H1 (cell line): ENCODE results near the gene TAT. TPM values are rescaled to one million over a fixed set of nuclear protein-coding genes. Genes with fewer than 3 reads are reported as not detected.

Experiments used
- CTCF ChIA-PET: fragments of 300-600 bp; sonication (Branson Sonifier 250); formaldehyde crosslinking; loops from one replicate; lab custom pipeline; 2021; ENCODE audit not compliant: partially characterized antibody; lab: Charles Lee
- POLR2A ChIA-PET: fragments of 300-600 bp; sonication (Branson Sonifier 250); formaldehyde crosslinking; loops from one replicate; lab custom pipeline; 2021; ENCODE audit warnings: inconsistent platforms; ENCODE audit not compliant: partially characterized antibody; lab: Charles Lee
- DNase-seq, 2 experiments: peaks; one replicate each; pipeline versions ENCODE4 v3.0.0 to v3.0.0-alpha.2; 2010 to 2022; ENCODE audit warnings: low spot score in 2 of 2, low read depth in 1 of 2, mixed read lengths in 1 of 2
- FAIRE-seq: peaks from 2 replicates; lab custom pipeline; 2011; peaks lifted over from hg19 to GRCh38; lab: Jason Lieb, UNC
- H2AFZ ChIP-seq: 2 replicates; pipeline ENCODE4 v1.8.1; 2012; ENCODE audit warnings: low read length, inconsistent platforms
- H2AK5ac ChIP-seq: 2 replicates; pipeline ENCODE4 v1.6.1; 2013; ENCODE audit warnings: low read depth, low read length
- H2BK120ac ChIP-seq: replicated peaks from 2 replicates; pipeline ENCODE3; 2013; ENCODE audit warnings: low read depth, low read length, inconsistent platforms
- H2BK12ac ChIP-seq: 2 replicates; pipeline ENCODE4 v1.6.1; 2013; ENCODE audit warnings: low read depth, low read length
- H2BK15ac ChIP-seq: 2 replicates; pipeline ENCODE4 v1.6.1; 2013; ENCODE audit warnings: low read length
- H2BK20ac ChIP-seq: 2 replicates; pipeline ENCODE4 v1.6.1; 2013; ENCODE audit warnings: low read length
- H2BK5ac ChIP-seq: 2 replicates; pipeline ENCODE4 v1.6.1; 2013; ENCODE audit warnings: low read depth, low read length
- H3K14ac ChIP-seq: 2 replicates; pipeline ENCODE4 v1.6.1; 2013; ENCODE audit warnings: inconsistent platforms; ENCODE audit not compliant: insufficient read length
- H3K18ac ChIP-seq: 2 replicates; pipeline ENCODE4 v1.6.1; 2013; ENCODE audit warnings: low read length; ENCODE audit errors: extremely low read depth
- H3K23ac ChIP-seq: 2 replicates; pipeline ENCODE4 v1.6.1; 2013; ENCODE audit warnings: inconsistent platforms; ENCODE audit not compliant: insufficient read length
- H3K23me2 ChIP-seq: 2 replicates; pipeline ENCODE4 v1.6.1; 2013; ENCODE audit warnings: low read depth, low read length
- H3K27ac ChIP-seq: 2 replicates; pipeline ENCODE4 v1.6.1; 2011; ENCODE audit warnings: low read depth, low read length, inconsistent platforms
- H3K27me3 ChIP-seq, 4 experiments: replicated peaks in 1 of 4; 1 replicate in 1 of 4; 2 replicates in 3 of 4; pipeline versions ENCODE4 v1.6.1 to v1.8.1; 2011 to 2013; ENCODE audit warnings: low read length in 3 of 4, mild to moderate bottlenecking in 3 of 4, inconsistent platforms in 2 of 4, mixed read lengths in 2 of 4, moderate library complexity in 1 of 4; ENCODE audit not compliant: control insufficient read depth in 3 of 4, insufficient read depth in 3 of 4; ENCODE audit errors: extremely low read depth in 1 of 4
- H3K36me3 ChIP-seq, 4 experiments: 2 replicates each; pipeline versions ENCODE4 v1.6.1 to v1.8.1; 2011 to 2013; ENCODE audit warnings: mild to moderate bottlenecking in 4 of 4, low read length in 3 of 4, moderate library complexity in 2 of 4, control low read depth in 1 of 4, inconsistent platforms in 1 of 4; ENCODE audit not compliant: insufficient read depth in 4 of 4, control insufficient read depth in 2 of 4
- H3K4ac ChIP-seq: replicated peaks from 2 replicates; pipeline ENCODE3; 2013; ENCODE audit warnings: low read length, low read depth, mixed read lengths, inconsistent platforms; ENCODE audit not compliant: insufficient read length
- H3K4me1 ChIP-seq, 4 experiments: replicated peaks in 1 of 4; 1 replicate in 1 of 4; 2 replicates in 3 of 4; pipeline versions ENCODE4 v1.6.1 to v1.8.1; 2011 to 2013; ENCODE audit warnings: low read length in 3 of 4, inconsistent platforms in 2 of 4, mixed read lengths in 1 of 4; ENCODE audit not compliant: insufficient read depth in 4 of 4, control insufficient read depth in 3 of 4
- H3K4me2 ChIP-seq, 2 experiments: 2 replicates each; pipeline versions ENCODE4 v1.6.1 to v1.8.1; 2011 to 2013; ENCODE audit warnings: low read depth in 2 of 2, low read length in 2 of 2, control low read depth in 1 of 2, inconsistent platforms in 1 of 2, mild to moderate bottlenecking in 1 of 2; ENCODE audit not compliant: insufficient read depth in 1 of 2
- H3K4me3 ChIP-seq, 4 experiments: fragments of 200-600, 300-600 bp in 1 of 4; sonication (generic), shearing (Covaris generic), sonication (Bioruptor Twin) in 1 of 4; 2 replicates each; pipeline versions ENCODE4 v1.5.1 to v1.8.1; 2011 to 2016; ENCODE audit warnings: low read length in 4 of 4, low read depth in 3 of 4, control low read depth in 2 of 4, inconsistent platforms in 2 of 4, mild to moderate bottlenecking in 2 of 4, mixed read lengths in 1 of 4, moderate library complexity in 1 of 4; ENCODE audit not compliant: insufficient read depth in 2 of 4; ENCODE audit errors: extremely low read depth in 1 of 4
- H3K56ac ChIP-seq: replicated peaks from 2 replicates; pipeline ENCODE3; 2013; ENCODE audit warnings: low read depth, mild to moderate bottlenecking, mixed read lengths, low read length, inconsistent platforms; ENCODE audit not compliant: insufficient read length
- H3K79me1 ChIP-seq: 2 replicates; pipeline ENCODE4 v1.6.1; 2013; ENCODE audit warnings: low read depth, low read length, control low read depth
- H3K79me2 ChIP-seq, 2 experiments: 2 replicates each; pipeline versions ENCODE4 v1.6.1 to v1.8.1; 2012 to 2013; ENCODE audit warnings: low read length in 2 of 2, mild to moderate bottlenecking in 2 of 2, inconsistent platforms in 1 of 2; ENCODE audit not compliant: insufficient read depth in 2 of 2, control insufficient read depth in 1 of 2
- H3K9ac ChIP-seq, 4 experiments: replicated peaks in 1 of 4; 1 replicate in 1 of 4; 2 replicates in 3 of 4; pipeline versions ENCODE4 v1.6.1 to v1.8.1; 2011 to 2013; ENCODE audit warnings: low read depth in 3 of 4, low read length in 3 of 4, control low read depth in 2 of 4, mild to moderate bottlenecking in 2 of 4, moderate library complexity in 2 of 4, inconsistent platforms in 1 of 4; ENCODE audit errors: extremely low read depth in 1 of 4
- H3K9me3 ChIP-seq, 2 experiments: 2 replicates each; pipeline versions ENCODE4 v1.6.1 to v1.8.1; 2012 to 2013; ENCODE audit warnings: mild to moderate bottlenecking in 2 of 2, moderate library complexity in 2 of 2, control low read depth in 1 of 2, inconsistent platforms in 1 of 2, low read depth in 1 of 2, low read length in 1 of 2, mixed read lengths in 1 of 2; ENCODE audit not compliant: insufficient read depth in 2 of 2
- H4K20me1 ChIP-seq, 2 experiments: replicated peaks in 1 of 2; 2 replicates each; pipeline versions ENCODE3 to v1.8.1; 2011 to 2013; ENCODE audit warnings: inconsistent platforms in 2 of 2, low read length in 2 of 2, mild to moderate bottlenecking in 1 of 2; ENCODE audit not compliant: insufficient read depth in 2 of 2, control insufficient read depth in 1 of 2
- H4K5ac ChIP-seq: 2 replicates; pipeline ENCODE4 v1.6.1; 2013; ENCODE audit warnings: low read length, low read depth, mixed read lengths, inconsistent platforms; ENCODE audit not compliant: insufficient read length
- H4K8ac ChIP-seq: 2 replicates; pipeline ENCODE4 v1.8.0; 2013; ENCODE audit warnings: mild to moderate bottlenecking, moderate library complexity, low read length, inconsistent platforms; ENCODE audit not compliant: insufficient read depth; ENCODE audit errors: extremely low read depth
- H4K91ac ChIP-seq: replicated peaks from 2 replicates; pipeline ENCODE3; 2013; ENCODE audit warnings: low read length, mixed read lengths, inconsistent platforms; ENCODE audit not compliant: insufficient read length
- CBX5 ChIP-seq: fragments of 300-800, 300-1000 bp; sonication (generic); IDR thresholded peaks from 2 replicates; pipeline ENCODE4 v1.7.1; 2016; ENCODE audit warnings: antibody characterized with exemption, low read length, low read depth
- MAFK ChIP-seq: IDR thresholded peaks from 2 replicates; pipeline ENCODE4 v1.6.1; 2012; ENCODE audit warnings: low read depth, mild to moderate bottlenecking, improper control_type of control experiment, low read length
- SAP30 ChIP-seq: fragments of 300-600 bp; sonication (generic); IDR thresholded peaks from 2 replicates; pipeline ENCODE4 v1.7.1; 2012; ENCODE audit warnings: low read length, moderate library complexity, mild to moderate bottlenecking, inconsistent platforms; ENCODE audit not compliant: insufficient read depth, insufficient replicate concordance
- polyA plus RNA-seq, 7 experiments: library from polyadenylated mRNA; depleted of rRNA in 3 of 7; stranded (reverse) in 5 of 7; unstranded in 2 of 7; fragments of >200 nt in 5 of 7; fragments of 200-250 nt in 2 of 7; gene quantifications; 1 replicate in 5 of 7; 2 replicates in 1 of 7; 4 replicates in 1 of 7; pipeline versions ENCODE4 v1.2.1 to v1.2.3, GENCODE V29; 2011 to 2013; ENCODE audit warnings: missing spikeins in 2 of 7, mixed read lengths in 2 of 7
- total RNA-seq: library from RNA; stranded (reverse); fragmentation: NEBNext Ultra II Directional; extraction: Animal tissue kit (Norgen Biotek cat#: 25700); gene quantifications from 2 replicates; pipeline ENCODE4 v1.2.1, GENCODE V29; 2021

The TAT gene
- total and polyA plus RNA-seq, 2 of the 8 experiments (the other 6 are each of a cell fraction or from before 2014, with no cell fraction given), result 0.03 TPM; not detected in 1

DNA sequence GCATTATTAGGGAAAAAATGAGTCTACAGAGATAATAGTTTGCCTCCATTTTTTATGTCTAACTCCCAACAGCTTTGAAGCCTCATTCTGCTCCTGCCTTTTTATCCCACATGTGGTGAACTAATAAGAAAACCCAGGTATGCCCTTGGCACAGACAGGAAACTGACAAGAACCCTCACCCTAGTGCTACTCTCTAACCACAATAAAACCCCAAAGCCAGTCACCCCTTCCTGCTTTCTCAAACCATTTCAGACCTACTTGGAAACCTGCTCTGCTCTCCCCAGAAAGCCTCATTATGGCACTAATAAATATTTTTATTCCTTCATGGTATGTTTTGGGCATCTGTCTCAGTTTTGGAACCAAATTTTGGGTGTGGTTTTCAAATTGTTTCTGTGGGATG is 45.2 kb upstream of the TAT start:
- Histone ChIP-seq H4K5ac (no peak overlapping the region), H3K79me2 (no peaks in the 10 kb centered on the region), H3K79me1 (no peaks in the 10 kb centered on the region), H2AFZ (no peak overlapping the region), H2BK20ac (no peak overlapping the region), H3K4me2 (no peak overlapping the region), H2BK120ac (no peak overlapping the region), H3K9ac (no peak overlapping the region), H4K20me1 (no peaks in the 10 kb centered on the region), H2BK12ac (no peak overlapping the region), H2AK5ac (no peak overlapping the region), H3K4me3 (no peak overlapping the region), H3K4ac (no peak overlapping the region), H4K91ac (no peak overlapping the region), H3K9me3 (no peaks in the 10 kb centered on the region), H3K36me3 (no peaks in the 10 kb centered on the region), H3K23me2 (peaks cover 8% of the 10 kb centered on the region; the same call in 1 of the 2 replicates), H3K18ac (no peak overlapping the region), H3K56ac (no peak overlapping the region), H4K8ac (no peak overlapping the region), H3K23ac (no peak overlapping the region), H2BK15ac (no peak overlapping the region), H3K4me1 (no peaks in the 10 kb centered on the region; a peak in 2 of 7 replicates), H3K27me3 (no peaks in the 10 kb centered on the region), H3K14ac (no peak overlapping the region), H2BK5ac (no peak overlapping the region), H3K27ac (no peak overlapping the region)
- DNase-seq (no peak), FAIRE-seq (no peak)
- CTCF ChIA-PET, result interaction anchor here (0.8 to 2.3 kb wide), 4 partner anchors 11 to 52 kb away, joined by 3 to 9 read pairs (median 4); no protein-coding TSS in a partner anchor
- POLR2A ChIA-PET, result no interaction called here
- TF ChIP-seq CBX5 (no peak), SAP30 (no peak), MAFK (no peak)
